ENCODE measurements around the gene PCDHGA9. TPM values are rescaled to one million over a fixed set of nuclear protein-coding genes. Genes with fewer than 3 reads are reported as not detected.

Gene PCDHGA9
- total RNA-seq, 3 donors from 2014 or later: 7.8 to 16.7 (median 13.8) TPM

GRCh38 chr5:141440341-141440740 is 37.8 kb downstream of the PCDHGA9 start:
- Histone ChIP-seq H3K36me3 (no peaks in the 10 kb centered on the region), H3K27ac (no peak overlapping the region), H3K4me3 (no peak overlapping the region), H3K27me3 (no peaks in the 10 kb centered on the region), H3K9me3 (peaks cover 89 to 97% of the 10 kb centered on the region in 2 donors), H3K4me1 (no peaks in the 10 kb centered on the region)
- TF ChIP-seq POLR2AphosphoS5 (IDR thresholded peaks at IDR 0.05) (no peak), POLR2A (IDR thresholded peaks at IDR 0.05) (no peak), CTCF (IDR thresholded peaks at IDR 0.05) (no peak)
- intact Hi-C loops (cut with DNase I; ENCODE audit: low total_unique reads): no loop called here
- no peak for DNase-seq (ENCODE audit: low spot score in 2 of 2)

- no peak for DNase-seq (ENCODE audit: low spot score in 2 of 2)
- Histone ChIP-seq H3K27me3 (no peaks in the 10 kb centered on the region), H3K36me3 (no peaks in the 10 kb centered on the region), H3K9me3 (peaks cover 91 to 97% of the 10 kb centered on the region in 2 donors), H3K4me3 (peak overlapping the region in 1 of 3 donors; percentile 13), H3K27ac (no peak overlapping the region), H3K4me1 (no peaks in the 10 kb centered on the region)
- TF ChIP-seq CTCF (IDR thresholded peaks at IDR 0.05) (no peak), POLR2AphosphoS5 (IDR thresholded peaks at IDR 0.05) (no peak), POLR2A (IDR thresholded peaks at IDR 0.05) (no peak)
- intact Hi-C loops (cut with DNase I; ENCODE audit: low total_unique reads): no loop called here
These were observed 39.1 kb downstream of the PCDHGA9 start for GRCh38 chr5:141441571-141442170.

Other genes with a start within 250 kb of the PCDHGA9 start
- gene PCDHB7, start 230.1 kb upstream of the PCDHGA9 start, total RNA-seq: 1 to 10 TPM; 2.3 to 4.6 (median 3.4) TPM
- 1 to 10 TPM in 1 of 3 donors, under 1 TPM in 2; 0.73 to 4.6 (median 0.80) TPM for gene PCDHB8, start 225.0 kb upstream of the PCDHGA9 start, total RNA-seq
- 10 to 100 TPM in 1 of 3 donors, 1 to 10 TPM in 2; 4.3 to 11.8 (median 6.3) TPM for gene PCDHB16, start 220.4 kb upstream of the PCDHGA9 start, total RNA-seq
- gene PCDHB9, start 215.6 kb upstream of the PCDHGA9 start, total RNA-seq: 1 to 10 TPM; 2.2 to 4.6 (median 4.1) TPM
- gene PCDHB10, start 210.4 kb upstream of the PCDHGA9 start, total RNA-seq: 1 to 10 TPM; 3.8 to 4.8 (median 4.6) TPM
- 1 to 10 TPM; 2.3 to 4.6 (median 2.7) TPM for gene PCDHB11, start 203.2 kb upstream of the PCDHGA9 start, total RNA-seq
- gene PCDHB12, start 194.1 kb upstream of the PCDHGA9 start, total RNA-seq: 1 to 10 TPM; 3.7 to 5.2 (median 5.0) TPM
- 1 to 10 TPM; 3.7 to 5.9 (median 4.8) TPM for gene PCDHB13, start 188.9 kb upstream of the PCDHGA9 start, total RNA-seq
- gene PCDHB14, start 179.4 kb upstream of the PCDHGA9 start, total RNA-seq: 1 to 10 TPM; 4.2 to 5.9 (median 5.9) TPM
- gene PCDHB15, start 157.4 kb upstream of the PCDHGA9 start, total RNA-seq: 1 to 10 TPM; 1.6 to 4.2 (median 3.3) TPM
- gene SLC25A2, start 98.7 kb upstream of the PCDHGA9 start, total RNA-seq: 1 to 10 TPM in 1 of 3 donors, under 1 TPM in 2; 0.64 to 2.0 (median 0.98) TPM
- gene TAF7, start 82.0 kb upstream of the PCDHGA9 start, total RNA-seq: 10 to 100 TPM; 59.2 to 96.2 (median 68.2) TPM
- 1 to 10 TPM in 2 of 3 donors, under 1 TPM in 1; 0.80 to 1.3 (median 1.2) TPM for gene PCDHGA1, start 72.3 kb upstream of the PCDHGA9 start, total RNA-seq
- 1 to 10 TPM; 4.6 to 8.6 (median 6.2) TPM for gene PCDHGA2, start 64.0 kb upstream of the PCDHGA9 start, total RNA-seq
- gene PCDHGA3, start 58.9 kb upstream of the PCDHGA9 start, total RNA-seq: 1 to 10 TPM; 4.3 to 5.9 (median 5.0) TPM
- 1 to 10 TPM; 2.7 to 5.9 (median 5.1) TPM for gene PCDHGB1, start 52.7 kb upstream of the PCDHGA9 start, total RNA-seq
- gene PCDHGA4, start 47.8 kb upstream of the PCDHGA9 start, total RNA-seq: 10 to 100 TPM in 1 of 3 donors, 1 to 10 TPM in 2; 5.3 to 12.1 (median 6.4) TPM
- 10 to 100 TPM in 1 of 3 donors, 1 to 10 TPM in 2; 6.2 to 10.5 (median 7.8) TPM for gene PCDHGB2, start 42.8 kb upstream of the PCDHGA9 start, total RNA-seq
- 1 to 10 TPM; 5.4 to 9.4 (median 8.8) TPM for gene PCDHGA5, start 38.6 kb upstream of the PCDHGA9 start, total RNA-seq
- gene PCDHGB3, start 32.5 kb upstream of the PCDHGA9 start, total RNA-seq: 10 to 100 TPM in 1 of 3 donors, 1 to 10 TPM in 2; 5.3 to 10.2 (median 8.6) TPM
- gene PCDHGA6, start 28.9 kb upstream of the PCDHGA9 start, total RNA-seq: 1 to 10 TPM; 4.0 to 8.5 (median 8.3) TPM
- 10 to 100 TPM in 1 of 3 donors, 1 to 10 TPM in 2; 3.7 to 10.8 (median 10.0) TPM for gene PCDHGA7, start 20.0 kb upstream of the PCDHGA9 start, total RNA-seq
- 10 to 100 TPM in 1 of 3 donors, 1 to 10 TPM in 2; 5.3 to 10.5 (median 8.9) TPM for gene PCDHGB4, start 15.1 kb upstream of the PCDHGA9 start, total RNA-seq
- 1 to 10 TPM; 2.6 to 7.2 (median 6.0) TPM for gene PCDHGA8, start 10.1 kb upstream of the PCDHGA9 start, total RNA-seq
- 10 to 100 TPM in 2 of 3 donors, 1 to 10 TPM in 1; 7.5 to 20.6 (median 19.8) TPM for gene PCDHGB5, start 4.8 kb upstream of the PCDHGA9 start, total RNA-seq
- gene PCDHGB6, start 5.2 kb downstream of the PCDHGA9 start, total RNA-seq: 10 to 100 TPM in 2 of 3 donors, 1 to 10 TPM in 1; 8.8 to 12.8 (median 10.8) TPM
- 10 to 100 TPM in 2 of 3 donors, 1 to 10 TPM in 1; 7.2 to 10.7 (median 10.5) TPM for gene PCDHGA10, start 10.2 kb downstream of the PCDHGA9 start, total RNA-seq
- 10 to 100 TPM; 15.4 to 21.3 (median 16.0) TPM for gene PCDHGB7, start 14.9 kb downstream of the PCDHGA9 start, total RNA-seq
- gene PCDHGA11, start 18.3 kb downstream of the PCDHGA9 start, total RNA-seq: 1 to 10 TPM; 5.0 to 9.8 (median 9.7) TPM
- gene PCDHGA12, start 27.7 kb downstream of the PCDHGA9 start, total RNA-seq: 10 to 100 TPM in 2 of 3 donors, 1 to 10 TPM in 1; 9.8 to 12.0 (median 11.1) TPM
- 10 to 100 TPM; 29.6 to 41.6 (median 35.1) TPM for gene PCDHGC3, start 73.2 kb downstream of the PCDHGA9 start, total RNA-seq
- gene PCDHGC4, start 82.3 kb downstream of the PCDHGA9 start, total RNA-seq: 1 to 10 TPM; 2.6 to 6.2 (median 6.0) TPM
- gene PCDHGC5, start 86.3 kb downstream of the PCDHGA9 start, total RNA-seq: 1 to 10 TPM; 2.1 to 3.5 (median 3.3) TPM
- 10 to 100 TPM; 58.8 to 64.8 (median 63.6) TPM for gene DIAPH1, start 216.2 kb downstream of the PCDHGA9 start, total RNA-seq
- 10 to 100 TPM; 50.2 to 52.5 (median 52.1) TPM for gene HDAC3, start 234.1 kb downstream of the PCDHGA9 start, total RNA-seq
- 1 to 10 TPM; 1.3 to 4.3 (median 4.0) TPM for gene RELL2, start 234.2 kb downstream of the PCDHGA9 start, total RNA-seq
- gene FCHSD1, start 248.6 kb downstream of the PCDHGA9 start, total RNA-seq: 10 to 100 TPM; 18.1 to 32.1 (median 24.3) TPM

Data from breast epithelium (tissue), 4 donors.